Measurements from ENCODE around the gene KCNIP4.

KCNIP4 gene

GRCh38 chr4:21018817-21019216, 929.8 kb downstream of the KCNIP4 start:
- DNase-seq, result no peak

- DNase-seq, result no peak
Observed at GRCh38 chr4:21013501-21013900, 935.1 kb downstream of the KCNIP4 start.

- DNase-seq, result no peak
Observed at GRCh38 chr4:21012851-21013331, 935.7 kb downstream of the KCNIP4 start.

GRCh38 chr4:21011106-21011505, 937.5 kb downstream of the KCNIP4 start:
- no peak for DNase-seq

GRCh38 chr4:21009956-21010355, 938.6 kb downstream of the KCNIP4 start:
- DNase-seq, result no peak

GRCh38 chr4:21005647-21006046, 942.9 kb downstream of the KCNIP4 start:
- no peak for DNase-seq

- no peak for DNase-seq
Observed at GRCh38 chr4:21002976-21003375, 945.6 kb downstream of the KCNIP4 start.

- DNase-seq, result no peak
Observed at GRCh38 chr4:21002286-21002685, 946.3 kb downstream of the KCNIP4 start.

GRCh38 chr4:21001490-21001889, 947.1 kb downstream of the KCNIP4 start:
- DNase-seq, result no peak

GRCh38 chr4:20997886-20998285, 950.7 kb downstream of the KCNIP4 start:
- no peak for DNase-seq

- DNase-seq, result no peak
Observed at GRCh38 chr4:20995610-20996009, 953.0 kb downstream of the KCNIP4 start.

GRCh38 chr4:20995015-20995414, 953.6 kb downstream of the KCNIP4 start:
- DNase-seq, result no peak

GRCh38 chr4:20992002-20992401, 956.6 kb downstream of the KCNIP4 start:
- no peak for DNase-seq

- DNase-seq, result no peak
Observed at GRCh38 chr4:20987191-20987590, 961.4 kb downstream of the KCNIP4 start.

GRCh38 chr4:20984576-20984836, 964.1 kb downstream of the KCNIP4 start:
- no peak for DNase-seq

- DNase-seq, result no peak
Observed at GRCh38 chr4:20983763-20984575, 964.6 kb downstream of the KCNIP4 start.

GRCh38 chr4:20982544-20982943, 966.0 kb downstream of the KCNIP4 start:
- no peak for DNase-seq

- no peak for DNase-seq
Observed at GRCh38 chr4:20960291-20960690, 988.3 kb downstream of the KCNIP4 start.

GRCh38 chr4:20954541-20954940, 994.0 kb downstream of the KCNIP4 start:
- no peak for DNase-seq

- no peak for DNase-seq
Observed at GRCh38 chr4:20944961-20945360, 1003.6 kb downstream of the KCNIP4 start.

- no peak for DNase-seq
Observed at GRCh38 chr4:20944451-20944850, 1004.1 kb downstream of the KCNIP4 start.

GRCh38 chr4:20938204-20938603, 1010.4 kb downstream of the KCNIP4 start:
- DNase-seq, result no peak

- DNase-seq, result no peak
Observed at GRCh38 chr4:20926529-20926928, 1022.0 kb downstream of the KCNIP4 start.

GRCh38 chr4:20925176-20925575, 1023.4 kb downstream of the KCNIP4 start:
- no peak for DNase-seq

GRCh38 chr4:20922962-20923361, 1025.6 kb downstream of the KCNIP4 start:
- DNase-seq, result no peak
